ENCODE data around the gene SCNN1G. TPM values are rescaled to one million over a fixed set of nuclear protein-coding genes. Genes with fewer than 3 reads are reported as not detected.

SCNN1G gene
- total RNA-seq, 1 donor from 2014 or later = not detected

DNA sequence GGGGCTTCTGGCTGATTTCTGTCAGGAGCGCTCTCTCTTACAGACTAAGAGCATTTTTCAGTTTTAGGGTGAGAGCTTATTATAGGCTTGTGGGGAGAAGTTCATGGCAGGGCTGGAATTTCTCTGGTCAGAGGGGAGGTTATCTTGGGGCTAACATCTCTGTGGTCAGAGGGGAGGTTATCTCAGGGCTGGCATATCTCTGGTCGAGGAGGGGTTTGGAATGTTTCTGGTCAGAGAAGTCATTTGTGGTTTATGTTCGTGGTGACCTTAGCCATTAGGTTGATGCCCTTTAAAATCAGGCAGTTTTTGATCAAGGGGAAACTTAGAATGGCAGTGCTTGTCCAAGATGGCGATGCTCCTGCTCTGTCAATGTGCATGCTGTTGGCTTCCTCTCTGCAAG lies 22.5 kb upstream of the SCNN1G start:
- Mint-ChIP-seq H3K4me1 (ENCODE audit: unreplicated experiment) (peaks cover 6% of the 10 kb centered on the region), H3K9me3 (ENCODE audit: unreplicated experiment) (no peaks in the 10 kb centered on the region), H3K27ac (ENCODE audit: unreplicated experiment) (no peak overlapping the region), H3K4me3 (ENCODE audit: unreplicated experiment) (no peak overlapping the region), H3K36me3 (ENCODE audit: low read depth, unreplicated experiment) (no peaks in the 10 kb centered on the region), H3K27me3 (ENCODE audit: unreplicated experiment) (no peaks in the 10 kb centered on the region)
- no peak for DNase-seq (ENCODE audit: low spot score)
- TF ChIP-seq CTCF (IDR thresholded peaks at IDR 0.05; ENCODE audit: unreplicated experiment) = no peak

GRCh38 chr16:23160574-23160973 lies 22.0 kb upstream of the SCNN1G start:
- peaks cover 6% of the 10 kb centered on the region for H3K4me1 Mint-ChIP-seq (ENCODE audit: unreplicated experiment)
- no peak overlapping the region for H3K27ac Mint-ChIP-seq (ENCODE audit: unreplicated experiment)
- no peak overlapping the region for H3K4me3 Mint-ChIP-seq (ENCODE audit: unreplicated experiment)
- TF ChIP-seq CTCF (IDR thresholded peaks at IDR 0.05; ENCODE audit: unreplicated experiment) = no peak
- H3K27me3 Mint-ChIP-seq (ENCODE audit: unreplicated experiment) = no peaks in the 10 kb centered on the region
- no peaks in the 10 kb centered on the region for H3K9me3 Mint-ChIP-seq (ENCODE audit: unreplicated experiment)
- H3K36me3 Mint-ChIP-seq (ENCODE audit: low read depth, unreplicated experiment) = no peaks in the 10 kb centered on the region
- DNase-seq (ENCODE audit: low spot score) = no peak

DNA sequence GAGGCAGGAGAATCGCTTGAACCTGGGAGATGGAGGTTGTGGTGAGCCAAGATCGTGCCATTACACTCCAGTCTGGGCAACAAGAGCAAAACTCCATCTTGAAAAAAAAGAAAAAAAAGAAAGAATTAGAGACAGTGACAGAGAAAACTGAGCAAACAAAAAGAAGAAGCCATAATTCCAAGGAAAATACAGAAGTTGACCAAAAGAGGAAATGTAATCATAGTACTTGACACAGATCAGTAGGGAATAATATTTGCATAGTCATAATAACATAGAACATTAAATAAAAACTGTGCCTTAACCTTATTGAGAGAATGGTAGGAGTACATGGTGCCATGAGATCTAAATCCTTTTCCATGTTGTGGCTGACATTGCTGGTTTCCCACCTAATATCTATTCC lies 18.6 kb upstream of the SCNN1G start:
- no peak for TF ChIP-seq CTCF (IDR thresholded peaks at IDR 0.05; ENCODE audit: unreplicated experiment)
- H3K27me3 Mint-ChIP-seq (ENCODE audit: unreplicated experiment) = no peaks in the 10 kb centered on the region
- H3K9me3 Mint-ChIP-seq (ENCODE audit: unreplicated experiment) = no peaks in the 10 kb centered on the region
- DNase-seq (ENCODE audit: low spot score) = no peak
- no peak overlapping the region for H3K27ac Mint-ChIP-seq (ENCODE audit: unreplicated experiment)
- no peak overlapping the region for H3K4me3 Mint-ChIP-seq (ENCODE audit: unreplicated experiment)
- H3K36me3 Mint-ChIP-seq (ENCODE audit: low read depth, unreplicated experiment) = no peaks in the 10 kb centered on the region
- no peaks in the 10 kb centered on the region for H3K4me1 Mint-ChIP-seq (ENCODE audit: unreplicated experiment)

DNA sequence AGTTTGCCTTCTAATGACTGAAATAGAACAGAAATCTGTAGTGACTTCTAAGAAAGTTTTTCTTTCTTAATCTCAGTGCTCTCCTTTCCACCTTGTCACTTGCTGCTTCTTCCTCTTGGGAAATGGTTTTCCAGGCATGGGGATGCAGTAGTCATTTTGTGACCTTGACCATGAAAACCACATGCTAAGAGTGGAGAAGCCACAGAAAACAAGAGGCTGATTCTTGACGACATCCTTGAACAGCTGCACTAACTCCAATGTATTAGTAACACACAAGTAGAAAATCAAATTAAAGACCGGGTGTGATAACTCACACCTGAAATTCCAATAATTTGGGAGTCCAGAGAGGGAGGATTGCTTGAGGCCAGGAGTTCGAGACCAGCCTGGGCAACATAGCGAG lies 17.8 kb upstream of the SCNN1G start:
- Mint-ChIP-seq H3K4me1 (ENCODE audit: unreplicated experiment) (no peaks in the 10 kb centered on the region), H3K27me3 (ENCODE audit: unreplicated experiment) (no peaks in the 10 kb centered on the region)

DNA sequence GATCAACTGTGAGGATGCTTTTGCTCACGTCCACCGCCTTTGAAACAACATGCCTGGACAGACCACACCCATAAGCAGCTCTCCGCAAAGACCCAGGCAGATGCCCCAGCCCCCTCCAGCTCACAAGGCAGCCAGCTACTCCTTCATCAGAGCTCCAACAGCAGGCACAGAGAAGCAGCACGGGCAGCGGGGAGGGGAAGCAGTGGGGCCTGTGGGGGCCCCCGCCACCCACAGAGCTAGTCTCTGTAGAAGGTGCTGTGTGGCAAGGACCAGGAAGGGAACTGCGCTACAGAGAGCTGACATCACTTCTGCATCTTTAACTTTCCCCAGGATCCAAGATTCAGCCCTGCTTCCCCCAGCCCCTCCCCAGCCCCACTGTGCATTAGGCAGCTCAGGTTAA lies 10.0 kb upstream of the SCNN1G start:
- no peak for DNase-seq (ENCODE audit: low spot score)
- Mint-ChIP-seq H3K4me3 (ENCODE audit: unreplicated experiment) (no peak overlapping the region), H3K27me3 (ENCODE audit: unreplicated experiment) (no peaks in the 10 kb centered on the region), H3K4me1 (ENCODE audit: unreplicated experiment) (no peaks in the 10 kb centered on the region), H3K9me3 (ENCODE audit: unreplicated experiment) (no peaks in the 10 kb centered on the region), H3K36me3 (ENCODE audit: low read depth, unreplicated experiment) (no peaks in the 10 kb centered on the region), H3K27ac (ENCODE audit: unreplicated experiment) (no peak overlapping the region)
- TF ChIP-seq CTCF (IDR thresholded peaks at IDR 0.05; ENCODE audit: unreplicated experiment) = no peak

More for the DNA sequence above, 17.8 kb upstream of the SCNN1G start:
- Mint-ChIP-seq H3K36me3 (ENCODE audit: low read depth, unreplicated experiment) (no peaks in the 10 kb centered on the region), H3K9me3 (ENCODE audit: unreplicated experiment) (no peaks in the 10 kb centered on the region), H3K4me3 (ENCODE audit: unreplicated experiment) (no peak overlapping the region), H3K27ac (ENCODE audit: unreplicated experiment) (no peak overlapping the region)
- DNase-seq (ENCODE audit: low spot score) = no peak
- TF ChIP-seq CTCF (IDR thresholded peaks at IDR 0.05; ENCODE audit: unreplicated experiment) = no peak
